PC-3 (cell line): ENCODE data around the gene HNF4A.

ENCODE experiments used
- EZH2 ChIP-seq: fragments of 300-600 bp; sonication (generic); IDR thresholded peaks from one replicate; pipeline ENCODE4 v1.6.1; 2017; ENCODE audit warnings: antibody characterized with exemption, mild to moderate bottlenecking, low read length; ENCODE audit not compliant: unreplicated experiment
- EZH2phosphoT487 ChIP-seq: fragments of 300-600 bp; sonication (generic); IDR thresholded peaks from 2 replicates; pipeline ENCODE4 v1.6.1; 2018; ENCODE audit warnings: mild to moderate bottlenecking, antibody characterized with exemption, low read length, borderline replicate concordance
- TF ChIP-seq, protein P1 (sequence below): fragments of 300-600 bp; sonication (generic); conservative IDR thresholded peaks from 2 replicates; pipeline ENCODE4 v1.5.1; 2017; ENCODE audit warnings: antibody characterized with exemption, low read depth, mild to moderate bottlenecking, low read length

DNA sequence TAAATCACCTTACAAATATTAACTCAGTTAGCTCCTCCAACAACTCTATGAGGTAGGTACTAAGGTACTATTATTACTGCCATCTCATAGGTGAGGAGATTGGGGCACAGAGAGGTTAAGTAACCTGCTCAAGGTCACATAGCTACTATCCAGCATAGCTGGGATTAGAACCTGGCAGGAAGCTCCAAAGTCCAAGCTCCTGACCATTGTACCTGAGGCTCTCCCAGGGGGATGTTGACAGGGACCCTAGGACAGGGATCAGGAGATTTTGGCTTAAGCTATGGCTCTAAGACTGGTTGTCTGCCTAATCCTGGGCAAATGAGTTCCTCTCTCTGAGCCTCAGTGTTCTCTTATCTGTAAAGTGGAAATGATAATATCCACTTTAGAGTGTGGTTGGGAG lies 59.3 kb downstream of the HNF4A start:
- TF ChIP-seq, protein P1, sequence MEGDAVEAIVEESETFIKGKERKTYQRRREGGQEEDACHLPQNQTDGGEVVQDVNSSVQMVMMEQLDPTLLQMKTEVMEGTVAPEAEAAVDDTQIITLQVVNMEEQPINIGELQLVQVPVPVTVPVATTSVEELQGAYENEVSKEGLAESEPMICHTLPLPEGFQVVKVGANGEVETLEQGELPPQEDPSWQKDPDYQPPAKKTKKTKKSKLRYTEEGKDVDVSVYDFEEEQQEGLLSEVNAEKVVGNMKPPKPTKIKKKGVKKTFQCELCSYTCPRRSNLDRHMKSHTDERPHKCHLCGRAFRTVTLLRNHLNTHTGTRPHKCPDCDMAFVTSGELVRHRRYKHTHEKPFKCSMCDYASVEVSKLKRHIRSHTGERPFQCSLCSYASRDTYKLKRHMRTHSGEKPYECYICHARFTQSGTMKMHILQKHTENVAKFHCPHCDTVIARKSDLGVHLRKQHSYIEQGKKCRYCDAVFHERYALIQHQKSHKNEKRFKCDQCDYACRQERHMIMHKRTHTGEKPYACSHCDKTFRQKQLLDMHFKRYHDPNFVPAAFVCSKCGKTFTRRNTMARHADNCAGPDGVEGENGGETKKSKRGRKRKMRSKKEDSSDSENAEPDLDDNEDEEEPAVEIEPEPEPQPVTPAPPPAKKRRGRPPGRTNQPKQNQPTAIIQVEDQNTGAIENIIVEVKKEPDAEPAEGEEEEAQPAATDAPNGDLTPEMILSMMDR = no peak
- TF ChIP-seq EZH2 (no peak), EZH2phosphoT487 (no peak)
